Stomach (tissue), 9 donors: ENCODE data around the gene ESYT2. TPM values are rescaled to one million over a fixed set of nuclear protein-coding genes. Genes with fewer than 3 reads are reported as not detected.

Source experiments
- DNase-seq, 2 donors: peaks; one replicate each; pipeline versions ENCODE4 v3.0.0 to v3.0.0-alpha.2; 2013 to 2019
- H3K27ac ChIP-seq, 5 donors: fragments of 200-600 bp in 4 of 5; sonication (generic) in 4 of 5; one replicate each; pipeline ENCODE4 v1.5.1; 2013 to 2019; ENCODE audit warnings: mild to moderate bottlenecking in 1 of 5, moderate library complexity in 1 of 5
- H3K27me3 ChIP-seq, 3 donors: fragments of 200-600 bp; sonication (generic); one replicate each; pipeline ENCODE4 v1.5.1; 2017 to 2019; ENCODE audit warnings: mixed run types in 1 of 3
- H3K36me3 ChIP-seq, 4 donors: fragments of 200-600 bp; sonication (generic); 1 replicate in 3 of 4; 2 replicates in 1 of 4; pipeline ENCODE4 v1.5.1; 2016 to 2019
- H3K4me1 ChIP-seq, 4 donors: fragments of 200-600 bp; sonication (generic); one replicate each; pipeline ENCODE4 v1.5.1; 2016 to 2019
- H3K4me3 ChIP-seq, 4 donors: fragments of 200-600 bp; sonication (generic) in 3 of 4; one replicate each; pipeline ENCODE4 v1.5.1; 2016 to 2019; ENCODE audit warnings: mild to moderate bottlenecking in 1 of 4
- H3K9me3 ChIP-seq, 4 donors: fragments of 200-600 bp; sonication (generic); one replicate each; pipeline ENCODE4 v1.5.1; 2016 to 2019
- CTCF ChIP-seq, 7 experiments: fragments of 450-650 bp in 4 of 7; fragments of 200-600 bp in 3 of 7; sonication (generic) in 3 of 7; IDR thresholded peaks; one replicate each; pipeline ENCODE4 v1.5.1; 2016 to 2019; ENCODE audit warnings: antibody characterized with exemption in 7 of 7, control low read depth in 2 of 7, mild to moderate bottlenecking in 1 of 7
- EP300 ChIP-seq: sonication (generic); formaldehyde crosslinking; IDR thresholded peaks from one replicate; pipeline ENCODE4 v1.6.1; 2017; ENCODE audit warnings: antibody characterized with exemption
- POLR2A ChIP-seq, 4 donors: fragments of 450-650 bp; IDR thresholded peaks; one replicate each; pipeline ENCODE4 v1.6.1; 2016; ENCODE audit warnings: antibody characterized with exemption in 4 of 4, control low read depth in 2 of 4, mild to moderate bottlenecking in 1 of 4, moderate library complexity in 1 of 4
- POLR2AphosphoS5 ChIP-seq, 3 donors: sonication (generic); formaldehyde crosslinking; IDR thresholded peaks; one replicate each; pipeline ENCODE4 v1.6.1; 2016; ENCODE audit warnings: antibody characterized with exemption in 3 of 3
- WGBS, 5 donors: extraction: QIAGEN DNeasy Blood & Tissue Kit in 3 of 5; methylation state at CpG; one replicate each; pipeline versions ENCODE4 v1.1.5 to v1.1.7; 2013 to 2018; 5-methylcytosine and 5-hydroxymethylcytosine counted together
- intact Hi-C: fragments of 100-400 bp; cut with DNase I; formaldehyde crosslinking; loops from one replicate; pipeline ENCODE4 v1.15.1; 2023; ENCODE audit warnings: low total_unique reads
- polyA plus RNA-seq, 3 donors: library from polyadenylated mRNA; stranded (reverse); fragments of 200-250 nt; gene quantifications; one replicate each; pipeline ENCODE4 v1.2.3, GENCODE V29; 2013
- total RNA-seq, 5 donors: library from RNA; depleted of rRNA; stranded (reverse); fragments of >200 nt; gene quantifications; one replicate each; pipeline versions ENCODE4 v1.1.0 to v1.2.3, GENCODE V29; 2014 to 2016
- donor health status: healthy with polysubstance abuse.
- donor health status: Bipolar disorder and iron deficiency.
- donor health status: healthy.

ESYT2 gene
- total and polyA plus RNA-seq, 8 donors, result 7.6 to 137 (median 36.9) TPM

DNA sequence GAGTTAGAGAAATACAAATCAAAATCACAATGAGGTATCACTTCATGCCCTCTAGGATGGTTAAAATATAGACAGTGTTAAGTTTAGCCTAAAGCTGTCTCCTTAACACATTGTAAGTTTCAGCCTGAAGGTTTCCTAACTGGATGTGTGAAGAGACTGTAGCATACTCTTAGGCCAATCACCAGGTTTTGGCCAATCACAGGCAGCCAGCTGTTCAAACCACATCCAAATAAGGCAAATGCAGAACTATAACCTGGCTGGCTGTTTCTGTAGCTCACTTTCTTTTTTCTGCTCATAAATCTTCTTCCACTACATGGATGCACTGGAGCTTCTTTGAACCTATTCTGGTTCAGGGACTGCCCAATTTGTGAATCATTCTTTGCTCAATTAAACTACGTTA lies 19.7 kb downstream of the ESYT2 start:
- Histone ChIP-seq H3K27me3 (no peaks in the 10 kb centered on the region), H3K4me1 (peaks cover 10 to 56% (median 18%) of the 10 kb centered on the region in 4 donors), H3K9me3 (no peaks in the 10 kb centered on the region), H3K27ac (peak overlapping the region in 1 of 5 donors; percentile 25), H3K36me3 (peaks cover 0 to 19% (median 13%) of the 10 kb centered on the region in 4 donors), H3K4me3 (no peak overlapping the region)
- TF ChIP-seq EP300 (no peak), POLR2A (IDR thresholded peaks at IDR 0.05) (no peak), CTCF (IDR thresholded peaks at IDR 0.05) (no peak), POLR2AphosphoS5 (IDR thresholded peaks at IDR 0.05) (no peak)
- WGBS, 5 donors, result 72 to 93% (median 88%) methylated on average over 1 of the region's 1 CpG
- DNase-seq, result no peak
- intact Hi-C loops, result no loop called here

DNA sequence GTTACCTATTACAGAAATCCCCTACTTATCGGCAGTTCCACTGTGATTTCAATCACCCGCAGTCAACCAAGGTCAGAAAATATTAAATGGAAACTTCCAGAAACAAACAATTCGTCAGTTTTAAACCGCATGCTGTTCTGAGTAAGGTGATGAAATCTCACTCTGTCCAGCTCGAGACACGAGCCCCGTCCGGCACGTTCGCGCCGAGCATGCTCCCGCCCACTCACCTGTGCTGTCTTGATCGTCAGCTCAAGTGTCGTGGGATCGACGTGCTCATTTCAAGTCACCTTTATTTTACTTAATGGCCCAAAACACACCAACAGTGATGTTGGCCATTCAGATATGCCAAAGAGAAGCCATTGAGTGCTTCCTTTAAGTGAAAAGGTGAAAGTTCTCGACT lies 21.2 kb downstream of the ESYT2 start:
- no peak for DNase-seq
- WGBS, 5 donors, result 96 to 98% (median 97%) methylated on average over 18 of the region's 18 CpGs
- Histone ChIP-seq H3K4me1 (peaks cover 12 to 53% (median 17%) of the 10 kb centered on the region in 4 donors), H3K36me3 (peaks cover 0 to 23% (median 13%) of the 10 kb centered on the region in 4 donors), H3K27me3 (no peaks in the 10 kb centered on the region), H3K27ac (no peak overlapping the region), H3K4me3 (no peak overlapping the region), H3K9me3 (no peaks in the 10 kb centered on the region)
- no peak for TF ChIP-seq CTCF (IDR thresholded peaks at IDR 0.05)
- TF ChIP-seq EP300, result no peak
- no peak for TF ChIP-seq POLR2AphosphoS5 (IDR thresholded peaks at IDR 0.05)
- no peak for TF ChIP-seq POLR2A (IDR thresholded peaks at IDR 0.05)
- intact Hi-C loops, result no loop called here

DNA sequence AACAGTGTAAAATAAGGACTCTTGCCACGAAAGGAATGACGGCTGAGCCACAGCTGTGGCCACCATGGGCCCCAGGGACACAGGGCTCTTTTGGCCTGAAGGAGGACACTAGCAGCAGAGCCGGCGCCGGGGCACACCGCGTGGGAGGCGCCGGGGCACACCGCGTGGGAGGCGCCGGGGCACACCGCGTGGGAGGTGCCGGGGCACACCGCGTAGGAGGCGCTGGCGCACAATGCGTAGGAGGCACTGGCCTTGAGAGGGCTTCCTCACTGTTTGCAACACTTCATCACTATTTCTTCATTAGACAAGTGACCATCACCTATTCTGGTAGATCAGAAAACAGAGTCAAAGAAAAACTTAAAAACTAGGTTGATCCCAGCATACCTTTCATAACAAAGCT lies 23.4 kb downstream of the ESYT2 start:
- no peaks in the 10 kb centered on the region for H3K9me3 ChIP-seq
- peaks cover 9 to 52% (median 15%) of the 10 kb centered on the region in 4 donors for H3K4me1 ChIP-seq
- no peak for DNase-seq
- no peak overlapping the region for H3K4me3 ChIP-seq
- no peaks in the 10 kb centered on the region for H3K27me3 ChIP-seq
- TF ChIP-seq EP300, result no peak
- TF ChIP-seq CTCF (IDR thresholded peaks at IDR 0.05), result no peak
- no peak for TF ChIP-seq POLR2AphosphoS5 (IDR thresholded peaks at IDR 0.05)
- no peak for TF ChIP-seq POLR2A (IDR thresholded peaks at IDR 0.05)
- intact Hi-C loops, result no loop called here
- no peak overlapping the region for H3K27ac ChIP-seq
- 81 to 95% (median 83%) methylated on average over 21 of the region's 21 CpGs for WGBS, 5 donors
- peaks cover 0 to 23% (median 13%) of the 10 kb centered on the region in 4 donors for H3K36me3 ChIP-seq

DNA sequence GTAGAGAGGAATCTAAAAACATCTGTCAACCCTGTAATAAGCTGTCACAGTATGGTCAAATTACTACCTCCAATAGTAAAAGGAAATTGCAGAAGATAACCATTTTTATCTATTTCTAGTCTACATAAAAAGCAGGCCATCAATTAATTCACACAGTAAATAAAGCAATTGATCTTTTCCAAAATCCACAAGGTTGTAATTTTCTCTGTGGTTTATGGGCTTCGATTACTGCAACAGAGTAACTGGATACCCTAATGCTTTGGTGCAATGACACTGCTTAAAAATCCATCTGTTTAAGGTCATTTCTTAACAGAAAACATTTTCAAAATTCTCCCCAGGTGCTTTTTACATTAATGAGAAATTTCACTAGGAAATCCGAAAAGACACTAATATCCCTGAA lies 23.9 kb downstream of the ESYT2 start:
- intact Hi-C loops, result no loop called here
- H3K27me3 ChIP-seq, result no peaks in the 10 kb centered on the region
- TF ChIP-seq CTCF (IDR thresholded peaks at IDR 0.05) (no peak), POLR2A (IDR thresholded peaks at IDR 0.05) (no peak), EP300 (no peak), POLR2AphosphoS5 (IDR thresholded peaks at IDR 0.05) (no peak)
- no peak overlapping the region for H3K27ac ChIP-seq
- no peak for DNase-seq
- 86 to 95% (median 92%) methylated on average over 2 of the region's 2 CpGs for WGBS, 5 donors
- no peaks in the 10 kb centered on the region for H3K9me3 ChIP-seq
- no peak overlapping the region for H3K4me3 ChIP-seq
- peaks cover 0 to 23% (median 13%) of the 10 kb centered on the region in 4 donors for H3K36me3 ChIP-seq
- H3K4me1 ChIP-seq, result peaks cover 9 to 49% (median 17%) of the 10 kb centered on the region in 4 donors
